Measurements from ENCODE around the gene ENAH.
"Not testable (repeated sequence)": the region's sequence is repeated elsewhere in the genome, so short reads cannot be mapped to it uniquely, and the experiment has no call there.

The ENAH gene

GRCh38 chr1:225650179-225650578 is 2.7 kb downstream of the ENAH start:
- no peak for DNase-seq (ENCODE audit: low spot score)

- no peak for DNase-seq (ENCODE audit: low spot score)
Observed at GRCh38 chr1:225645194-225645895, 7.6 kb downstream of the ENAH start.

- DNase-seq (ENCODE audit: low spot score): no peak
Observed at GRCh38 chr1:225644666-225645065, 8.3 kb downstream of the ENAH start.

- no peak for DNase-seq (ENCODE audit: low spot score)
Observed at GRCh38 chr1:225642177-225642576, 10.7 kb downstream of the ENAH start.

- DNase-seq (ENCODE audit: low spot score): no peak
Observed at GRCh38 chr1:225638853-225639252, 14.1 kb downstream of the ENAH start.

GRCh38 chr1:225637651-225638199 is 15.2 kb downstream of the ENAH start:
- DNase-seq (ENCODE audit: low spot score): no peak

- not testable (repeated sequence) for DNase-seq (ENCODE audit: low spot score)
Observed at GRCh38 chr1:225636992-225637391, 15.9 kb downstream of the ENAH start.

- DNase-seq (ENCODE audit: low spot score): no peak
Observed at GRCh38 chr1:225635649-225636048, 17.3 kb downstream of the ENAH start.

GRCh38 chr1:225632836-225633235 is 20.1 kb downstream of the ENAH start:
- not testable (repeated sequence) for DNase-seq (ENCODE audit: low spot score)

- no peak for DNase-seq (ENCODE audit: low spot score)
Observed at GRCh38 chr1:225631021-225631663, 21.8 kb downstream of the ENAH start.

- no peak for DNase-seq (ENCODE audit: low spot score)
Observed at GRCh38 chr1:225629483-225629882, 23.4 kb downstream of the ENAH start.

GRCh38 chr1:225628794-225629193 is 24.1 kb downstream of the ENAH start:
- not testable (repeated sequence) for DNase-seq (ENCODE audit: low spot score)

GRCh38 chr1:225627304-225627947 is 25.5 kb downstream of the ENAH start:
- no peak for DNase-seq (ENCODE audit: low spot score)

GRCh38 chr1:225626698-225627097 is 26.2 kb downstream of the ENAH start:
- no peak for DNase-seq (ENCODE audit: low spot score)

GRCh38 chr1:225617956-225618355 is 35.0 kb downstream of the ENAH start:
- DNase-seq (ENCODE audit: low spot score): no peak

GRCh38 chr1:225617479-225617878 is 35.4 kb downstream of the ENAH start:
- no peak for DNase-seq (ENCODE audit: low spot score)

GRCh38 chr1:225615403-225615790 is 37.5 kb downstream of the ENAH start:
- DNase-seq (ENCODE audit: low spot score): not testable (repeated sequence)

- no peak for DNase-seq (ENCODE audit: low spot score)
Observed at GRCh38 chr1:225613006-225613405, 39.9 kb downstream of the ENAH start.

GRCh38 chr1:225612287-225612686 is 40.6 kb downstream of the ENAH start:
- DNase-seq (ENCODE audit: low spot score): peak; percentile 11

GRCh38 chr1:225611537-225612223 is 41.2 kb downstream of the ENAH start:
- no peak for DNase-seq (ENCODE audit: low spot score)

- no peak for DNase-seq (ENCODE audit: low spot score)
Observed at GRCh38 chr1:225610539-225610938, 42.4 kb downstream of the ENAH start.
